ENCODE results near the gene TMEM59.

DNA sequence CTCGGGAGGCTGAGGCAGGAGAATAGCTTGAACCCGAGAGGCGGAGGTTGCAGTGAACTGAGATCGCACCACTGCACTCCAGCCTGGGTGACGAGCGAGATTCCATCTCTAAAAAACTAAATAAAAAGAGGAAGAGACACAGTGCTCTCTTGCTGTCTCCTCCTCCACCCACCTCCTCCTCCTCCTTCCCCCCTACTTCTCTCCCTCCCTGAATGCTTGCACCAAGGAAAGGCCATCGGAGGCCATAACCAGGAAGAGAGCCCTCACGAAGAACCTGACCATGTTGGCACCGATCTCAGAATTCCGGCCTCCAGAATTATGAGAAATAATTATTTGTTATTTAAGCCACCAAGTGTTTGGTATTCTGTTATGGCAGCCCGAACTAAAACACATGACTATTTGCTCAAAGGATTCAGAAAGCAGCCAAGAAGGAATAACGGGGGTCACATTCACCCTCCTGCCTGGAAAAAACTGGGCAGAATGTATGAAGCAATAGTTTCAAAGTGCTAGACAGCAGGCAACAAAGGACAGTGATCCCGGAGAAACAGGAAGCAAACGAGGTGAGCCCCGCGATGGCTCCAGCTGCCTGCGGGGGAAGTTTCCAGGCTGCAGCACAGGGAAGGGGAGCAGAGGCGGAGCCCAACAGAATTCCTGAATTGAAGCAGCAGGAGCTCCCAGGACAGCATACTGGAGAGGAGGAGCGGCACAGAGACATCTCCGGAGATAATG is 70.8 kb downstream of the TMEM59 start:
- no peak for TF ChIP-seq CTCF (IDR thresholded peaks at IDR 0.05; ENCODE audit: insufficient read depth, low read length, poor library complexity, severe bottlenecking)
- no peak for TF ChIP-seq EZH2phosphoT487 (conservative IDR thresholded peaks at IDR 0.05; ENCODE audit: low read length)
